ENCODE results near the gene C9.

The C9 gene

DNA sequence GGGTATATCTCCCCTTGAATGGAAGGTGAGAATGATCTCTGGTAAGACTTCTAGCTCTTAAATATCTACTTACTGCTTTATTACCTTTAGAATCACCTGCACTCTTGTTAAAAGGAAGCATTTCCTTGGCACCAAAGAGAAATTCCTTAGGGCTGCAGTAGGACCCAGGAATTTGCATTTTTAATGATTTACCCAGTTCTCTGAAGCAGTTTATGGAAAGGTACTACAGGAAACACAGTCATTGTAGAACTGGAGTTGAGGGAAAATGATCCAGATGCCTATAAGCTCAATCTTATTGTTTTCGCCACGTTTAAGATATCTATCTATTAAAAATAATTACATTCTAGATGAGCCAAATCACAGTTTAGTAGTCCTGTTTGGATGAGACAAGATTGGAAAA is 9.5 kb upstream of the C9 start:
- TF ChIP-seq, protein P1, sequence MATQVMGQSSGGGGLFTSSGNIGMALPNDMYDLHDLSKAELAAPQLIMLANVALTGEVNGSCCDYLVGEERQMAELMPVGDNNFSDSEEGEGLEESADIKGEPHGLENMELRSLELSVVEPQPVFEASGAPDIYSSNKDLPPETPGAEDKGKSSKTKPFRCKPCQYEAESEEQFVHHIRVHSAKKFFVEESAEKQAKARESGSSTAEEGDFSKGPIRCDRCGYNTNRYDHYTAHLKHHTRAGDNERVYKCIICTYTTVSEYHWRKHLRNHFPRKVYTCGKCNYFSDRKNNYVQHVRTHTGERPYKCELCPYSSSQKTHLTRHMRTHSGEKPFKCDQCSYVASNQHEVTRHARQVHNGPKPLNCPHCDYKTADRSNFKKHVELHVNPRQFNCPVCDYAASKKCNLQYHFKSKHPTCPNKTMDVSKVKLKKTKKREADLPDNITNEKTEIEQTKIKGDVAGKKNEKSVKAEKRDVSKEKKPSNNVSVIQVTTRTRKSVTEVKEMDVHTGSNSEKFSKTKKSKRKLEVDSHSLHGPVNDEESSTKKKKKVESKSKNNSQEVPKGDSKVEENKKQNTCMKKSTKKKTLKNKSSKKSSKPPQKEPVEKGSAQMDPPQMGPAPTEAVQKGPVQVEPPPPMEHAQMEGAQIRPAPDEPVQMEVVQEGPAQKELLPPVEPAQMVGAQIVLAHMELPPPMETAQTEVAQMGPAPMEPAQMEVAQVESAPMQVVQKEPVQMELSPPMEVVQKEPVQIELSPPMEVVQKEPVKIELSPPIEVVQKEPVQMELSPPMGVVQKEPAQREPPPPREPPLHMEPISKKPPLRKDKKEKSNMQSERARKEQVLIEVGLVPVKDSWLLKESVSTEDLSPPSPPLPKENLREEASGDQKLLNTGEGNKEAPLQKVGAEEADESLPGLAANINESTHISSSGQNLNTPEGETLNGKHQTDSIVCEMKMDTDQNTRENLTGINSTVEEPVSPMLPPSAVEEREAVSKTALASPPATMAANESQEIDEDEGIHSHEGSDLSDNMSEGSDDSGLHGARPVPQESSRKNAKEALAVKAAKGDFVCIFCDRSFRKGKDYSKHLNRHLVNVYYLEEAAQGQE (IDR thresholded peaks at IDR 0.05; ENCODE audit: insufficient read depth in 1 of 2, low read depth in 2 of 2, low read length in 2 of 2): no peak
- no peak for TF ChIP-seq TAF1 (IDR thresholded peaks at IDR 0.05; ENCODE audit: borderline replicate concordance, insufficient read depth, low read length)
- TF ChIP-seq FOXP2 (optimal IDR thresholded peaks at IDR 0.05; ENCODE audit: borderline replicate concordance, extremely low read depth, extremely low read length, insufficient read depth): no peak
- no peak for TF ChIP-seq SIN3A (IDR thresholded peaks at IDR 0.05; ENCODE audit: borderline replicate concordance, insufficient read depth, low read length)
- no peak for TF ChIP-seq POLR2AphosphoS5 (IDR thresholded peaks at IDR 0.05; ENCODE audit: low read depth, low read length)

DNA sequence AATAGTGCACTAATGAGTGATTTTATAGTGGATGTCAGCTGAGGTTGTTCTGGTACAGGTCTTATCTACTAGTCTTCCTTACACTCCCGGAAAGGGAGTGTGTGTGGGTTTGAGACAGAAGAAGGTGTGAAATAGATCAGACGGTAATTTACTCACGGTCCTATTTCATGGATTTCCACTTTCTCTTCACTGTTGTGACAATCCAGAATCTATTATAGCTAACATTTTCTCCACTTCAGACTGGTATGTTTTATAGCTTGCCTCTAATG is 7.0 kb upstream of the C9 start:
- TF ChIP-seq FOXP2 (optimal IDR thresholded peaks at IDR 0.05; ENCODE audit: borderline replicate concordance, extremely low read depth, extremely low read length, insufficient read depth) (no peak), SIN3A (IDR thresholded peaks at IDR 0.05; ENCODE audit: borderline replicate concordance, insufficient read depth, low read length) (no peak), POLR2AphosphoS5 (IDR thresholded peaks at IDR 0.05; ENCODE audit: low read depth, low read length) (no peak), TAF1 (IDR thresholded peaks at IDR 0.05; ENCODE audit: borderline replicate concordance, insufficient read depth, low read length) (no peak)
- TF ChIP-seq, protein P1 (IDR thresholded peaks at IDR 0.05; ENCODE audit: insufficient read depth in 1 of 2, low read depth in 2 of 2, low read length in 2 of 2): no peak

DNA sequence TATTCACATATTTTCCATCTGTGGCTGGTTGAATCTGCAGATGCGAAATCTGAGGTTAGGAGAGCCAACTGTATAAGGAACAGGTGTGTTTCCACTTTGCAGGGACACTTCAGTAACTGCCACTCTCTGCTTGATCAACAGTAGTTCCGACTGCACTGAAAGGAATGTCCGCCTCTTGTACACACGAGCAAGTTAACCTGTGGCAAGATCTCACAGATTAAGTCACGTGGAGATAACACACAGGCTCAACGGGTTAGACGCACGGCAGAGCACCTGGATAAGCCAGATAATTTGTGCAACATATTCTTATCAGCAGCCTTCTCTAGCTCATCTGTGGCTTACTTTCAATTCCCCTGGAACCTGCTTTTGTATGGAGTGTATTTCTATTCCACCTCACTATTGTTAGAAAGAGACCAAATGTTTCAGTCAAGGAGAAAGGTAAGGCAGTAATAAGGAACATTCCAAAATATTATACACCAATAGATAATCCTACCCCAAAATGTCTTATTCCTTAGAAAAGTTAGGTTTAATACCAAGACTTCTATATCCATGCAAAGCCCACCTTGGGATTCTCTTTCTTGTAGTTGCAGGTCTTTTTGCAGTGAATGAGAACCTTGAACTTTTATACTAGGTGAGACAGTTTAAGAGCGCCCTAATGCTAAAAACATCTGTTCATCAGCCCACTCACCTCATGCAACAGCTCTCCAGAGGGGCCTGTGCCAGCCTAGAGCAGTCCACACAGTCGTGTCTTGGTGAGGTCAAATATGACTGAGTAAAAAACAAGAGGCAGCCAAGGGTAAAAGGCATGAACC is 6.5 kb upstream of the C9 start:
- no peak for TF ChIP-seq POLR2AphosphoS5 (IDR thresholded peaks at IDR 0.05; ENCODE audit: low read depth, low read length)
- TF ChIP-seq, protein P1 (IDR thresholded peaks at IDR 0.05; ENCODE audit: insufficient read depth in 1 of 2, low read depth in 2 of 2, low read length in 2 of 2): no peak
- no peak for TF ChIP-seq TAF1 (IDR thresholded peaks at IDR 0.05; ENCODE audit: borderline replicate concordance, insufficient read depth, low read length)
- TF ChIP-seq SIN3A (IDR thresholded peaks at IDR 0.05; ENCODE audit: borderline replicate concordance, insufficient read depth, low read length): no peak
- no peak for TF ChIP-seq FOXP2 (optimal IDR thresholded peaks at IDR 0.05; ENCODE audit: borderline replicate concordance, extremely low read depth, extremely low read length, insufficient read depth)

DNA sequence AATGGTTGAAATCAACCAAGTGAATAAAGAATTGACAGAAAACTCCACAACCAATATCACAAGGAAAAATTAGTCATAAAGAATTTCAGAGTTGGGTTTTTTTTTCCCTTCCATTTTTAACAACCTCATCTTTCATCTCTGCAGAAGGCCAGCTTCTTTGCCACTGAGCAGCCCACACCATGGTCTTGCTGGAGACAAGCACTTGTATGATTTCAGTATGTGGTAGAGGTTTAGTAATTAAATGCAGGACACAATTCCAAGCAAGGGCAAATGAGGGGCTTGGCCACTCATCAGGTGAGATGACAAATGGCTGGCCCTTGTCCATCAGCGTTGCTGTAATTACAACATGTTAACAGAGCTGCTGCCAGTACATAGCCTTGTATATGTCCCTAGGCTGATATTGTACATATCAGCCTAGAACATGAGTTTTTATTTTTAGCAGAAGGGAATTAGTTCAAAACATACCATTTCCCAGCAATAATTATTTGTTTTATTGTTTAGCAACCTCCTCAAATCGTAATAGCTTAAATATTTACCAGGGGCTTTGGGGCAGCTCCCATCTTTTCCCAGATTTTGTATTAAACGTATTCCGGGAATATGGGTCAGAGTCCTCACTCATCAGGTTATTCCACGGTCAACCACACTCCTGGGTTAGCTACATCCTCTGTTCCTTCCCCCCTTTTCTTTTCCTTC is 5.0 kb upstream of the C9 start:
- TF ChIP-seq, protein P1 (IDR thresholded peaks at IDR 0.05; ENCODE audit: insufficient read depth in 1 of 2, low read depth in 2 of 2, low read length in 2 of 2): no peak
- TF ChIP-seq TAF1 (IDR thresholded peaks at IDR 0.05; ENCODE audit: borderline replicate concordance, insufficient read depth, low read length): no peak
- TF ChIP-seq POLR2AphosphoS5 (IDR thresholded peaks at IDR 0.05; ENCODE audit: low read depth, low read length): no peak
- TF ChIP-seq SIN3A (IDR thresholded peaks at IDR 0.05; ENCODE audit: borderline replicate concordance, insufficient read depth, low read length): no peak
- TF ChIP-seq FOXP2 (optimal IDR thresholded peaks at IDR 0.05; ENCODE audit: borderline replicate concordance, extremely low read depth, extremely low read length, insufficient read depth): no peak

All from PFSK-1 (cell line).